Amygdala (tissue), 56 donors: ENCODE data around the gene BNC1.
A peak's percentile ranks its signal among the peaks of the same experiment; 100 is the strongest.

ENCODE experiments used
- DNase-seq, 56 donors: peaks; one replicate each; lab custom pipeline; 2025; lab: John Stamatoyannopoulos, UW

Gene BNC1, protein sequence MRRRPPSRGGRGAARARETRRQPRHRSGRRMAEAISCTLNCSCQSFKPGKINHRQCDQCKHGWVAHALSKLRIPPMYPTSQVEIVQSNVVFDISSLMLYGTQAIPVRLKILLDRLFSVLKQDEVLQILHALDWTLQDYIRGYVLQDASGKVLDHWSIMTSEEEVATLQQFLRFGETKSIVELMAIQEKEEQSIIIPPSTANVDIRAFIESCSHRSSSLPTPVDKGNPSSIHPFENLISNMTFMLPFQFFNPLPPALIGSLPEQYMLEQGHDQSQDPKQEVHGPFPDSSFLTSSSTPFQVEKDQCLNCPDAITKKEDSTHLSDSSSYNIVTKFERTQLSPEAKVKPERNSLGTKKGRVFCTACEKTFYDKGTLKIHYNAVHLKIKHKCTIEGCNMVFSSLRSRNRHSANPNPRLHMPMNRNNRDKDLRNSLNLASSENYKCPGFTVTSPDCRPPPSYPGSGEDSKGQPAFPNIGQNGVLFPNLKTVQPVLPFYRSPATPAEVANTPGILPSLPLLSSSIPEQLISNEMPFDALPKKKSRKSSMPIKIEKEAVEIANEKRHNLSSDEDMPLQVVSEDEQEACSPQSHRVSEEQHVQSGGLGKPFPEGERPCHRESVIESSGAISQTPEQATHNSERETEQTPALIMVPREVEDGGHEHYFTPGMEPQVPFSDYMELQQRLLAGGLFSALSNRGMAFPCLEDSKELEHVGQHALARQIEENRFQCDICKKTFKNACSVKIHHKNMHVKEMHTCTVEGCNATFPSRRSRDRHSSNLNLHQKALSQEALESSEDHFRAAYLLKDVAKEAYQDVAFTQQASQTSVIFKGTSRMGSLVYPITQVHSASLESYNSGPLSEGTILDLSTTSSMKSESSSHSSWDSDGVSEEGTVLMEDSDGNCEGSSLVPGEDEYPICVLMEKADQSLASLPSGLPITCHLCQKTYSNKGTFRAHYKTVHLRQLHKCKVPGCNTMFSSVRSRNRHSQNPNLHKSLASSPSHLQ

DNA sequence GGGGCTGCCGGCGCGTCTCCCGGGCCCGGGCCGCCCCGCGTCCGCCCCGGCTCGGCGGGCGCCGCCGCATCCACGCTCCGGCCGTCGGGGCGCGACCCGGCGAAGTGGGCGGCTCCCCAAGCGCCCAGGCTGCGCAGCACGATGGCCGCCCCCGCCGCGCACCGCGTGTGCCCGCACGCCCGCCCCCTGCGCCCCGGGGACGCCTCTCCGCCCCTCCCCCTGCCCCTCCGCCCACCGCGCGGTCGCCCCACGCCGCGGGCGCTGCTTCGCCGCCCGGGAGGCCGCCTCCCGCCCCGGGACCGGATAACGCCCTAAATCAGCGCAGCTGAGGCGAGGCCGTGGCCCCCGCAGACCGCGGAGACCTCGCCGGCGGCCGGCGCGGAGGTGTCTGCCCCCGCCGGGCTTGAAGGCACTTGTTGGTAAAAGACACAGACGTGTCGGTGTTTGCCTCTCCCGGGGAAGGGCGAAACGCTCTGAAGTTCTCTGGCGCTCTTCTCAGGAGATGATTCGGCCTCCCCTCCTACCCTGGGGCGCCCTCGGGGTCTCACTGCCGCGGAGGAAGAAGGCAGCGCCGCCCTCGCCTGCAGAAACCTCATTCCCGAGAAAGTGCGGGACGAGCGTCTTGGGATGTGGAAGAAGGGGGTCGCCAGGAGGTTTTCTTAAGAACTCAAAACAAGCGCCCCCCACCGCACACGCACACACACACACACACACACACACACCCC lies at the start of gene BNC1:
BNC1 (minus strand) TSS at position 106 of the 725 bp plus-strand sequence; CDS start at position 70, 36 bp downstream.
- DNase-seq, result no peak

DNA sequence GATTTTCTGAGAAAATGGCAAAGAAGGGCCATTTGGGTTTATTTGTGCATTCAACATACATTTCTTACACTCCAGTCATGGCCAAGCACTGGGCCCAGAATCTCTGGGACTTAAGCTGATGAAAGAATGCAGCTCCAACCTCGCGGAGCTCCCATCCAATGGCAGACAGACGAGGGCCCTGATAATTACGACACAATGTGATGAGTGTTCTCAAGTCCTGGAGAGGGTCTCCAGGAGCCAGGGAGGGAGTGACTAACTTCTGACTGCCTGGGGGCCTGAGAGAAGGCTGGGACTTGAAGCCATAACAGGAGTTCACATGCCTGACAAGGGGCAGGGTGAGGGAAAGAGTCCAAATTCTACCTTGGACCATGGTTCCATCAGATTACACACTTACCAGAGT lies 42.6 kb upstream of the BNC1 start:
- no peak for DNase-seq

GRCh38 chr15:83324799-83325198 lies 40.3 kb upstream of the BNC1 start:
- no peak for DNase-seq

GRCh38 chr15:83323296-83323711 lies 38.8 kb upstream of the BNC1 start:
- peak in 2 of 56 donors; percentile 3 to 4 for DNase-seq

GRCh38 chr15:83322691-83323090 lies 38.2 kb upstream of the BNC1 start:
- no peak for DNase-seq

DNA sequence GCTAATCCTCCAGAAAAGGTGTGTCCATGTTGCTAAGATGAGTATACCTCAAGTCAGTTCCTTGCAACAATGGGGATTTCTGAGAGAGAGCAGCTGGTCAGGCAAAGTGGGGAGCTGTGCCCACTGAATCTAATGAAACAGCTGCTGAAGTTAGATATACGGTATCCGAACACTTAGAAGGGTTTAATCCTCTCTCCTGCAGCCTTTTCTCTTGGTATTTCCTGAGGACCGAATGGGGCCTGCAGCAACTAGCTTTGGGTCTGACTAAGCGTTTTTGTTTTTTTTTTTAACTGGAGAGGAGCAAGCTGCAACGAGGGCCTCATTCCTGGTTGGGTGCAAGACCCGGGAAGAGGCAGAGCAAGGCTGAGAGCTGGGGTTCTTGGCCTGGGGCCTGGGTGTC lies 37.6 kb upstream of the BNC1 start:
- no peak for DNase-seq

DNA sequence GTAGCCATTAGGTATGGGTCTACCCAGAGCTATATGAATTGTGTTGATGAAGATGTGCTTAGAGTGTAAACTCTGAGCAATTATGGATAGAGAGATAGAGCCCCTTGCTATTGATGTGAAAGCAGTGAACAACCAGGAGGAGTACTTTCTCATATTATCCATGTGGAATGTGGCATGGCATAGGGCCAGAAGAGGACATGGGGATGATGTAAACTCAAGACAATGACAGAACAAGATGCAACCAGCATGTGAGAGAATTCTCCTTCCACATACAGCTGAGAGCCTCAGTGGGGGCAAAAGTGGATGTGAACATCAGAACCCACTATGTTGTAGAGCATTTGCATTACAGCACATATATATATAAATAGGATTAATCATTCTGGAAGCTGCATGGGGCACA lies 36.4 kb upstream of the BNC1 start:
- no peak for DNase-seq

DNA sequence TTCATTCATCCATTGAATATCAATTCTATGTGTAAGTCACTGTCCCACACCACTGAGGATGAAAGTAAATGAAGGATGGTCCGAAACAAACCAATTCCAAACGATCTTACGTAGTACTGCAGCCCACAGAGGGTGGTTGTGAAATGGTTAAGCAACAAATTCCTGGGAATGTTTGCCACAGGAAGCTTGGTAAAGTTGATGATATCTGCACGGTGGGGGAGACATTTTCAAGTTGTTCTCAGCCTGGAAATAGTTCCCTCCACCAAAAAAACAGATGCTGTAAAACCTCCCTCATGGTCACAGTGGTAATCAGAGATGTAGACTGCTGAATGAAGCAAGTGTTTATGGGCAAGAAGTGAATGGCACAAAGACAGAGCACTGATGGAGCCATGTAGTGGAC lies 35.9 kb upstream of the BNC1 start:
- DNase-seq, result no peak

DNA sequence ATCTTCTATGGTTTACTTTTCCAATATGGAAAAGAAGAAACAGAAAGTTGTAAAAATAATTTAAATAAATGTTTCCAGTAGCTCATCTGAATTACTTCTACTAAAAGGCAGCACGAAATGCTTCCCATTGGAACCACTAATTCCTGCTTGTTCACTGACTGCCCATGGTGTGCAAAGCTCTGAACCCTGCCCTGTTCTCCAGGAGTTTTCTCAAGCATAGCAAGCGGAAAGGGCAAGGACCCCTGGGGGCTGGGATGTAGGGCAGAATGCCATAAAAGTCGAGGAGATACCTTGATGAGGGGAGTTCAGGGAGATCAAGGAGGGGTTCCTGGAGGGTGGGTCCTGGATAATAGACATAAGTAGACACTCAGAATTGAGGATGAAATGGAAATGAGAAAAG lies 35.3 kb upstream of the BNC1 start:
- DNase-seq, result no peak

GRCh38 chr15:83318861-83319415 lies 34.5 kb upstream of the BNC1 start:
- DNase-seq, result no peak

DNA sequence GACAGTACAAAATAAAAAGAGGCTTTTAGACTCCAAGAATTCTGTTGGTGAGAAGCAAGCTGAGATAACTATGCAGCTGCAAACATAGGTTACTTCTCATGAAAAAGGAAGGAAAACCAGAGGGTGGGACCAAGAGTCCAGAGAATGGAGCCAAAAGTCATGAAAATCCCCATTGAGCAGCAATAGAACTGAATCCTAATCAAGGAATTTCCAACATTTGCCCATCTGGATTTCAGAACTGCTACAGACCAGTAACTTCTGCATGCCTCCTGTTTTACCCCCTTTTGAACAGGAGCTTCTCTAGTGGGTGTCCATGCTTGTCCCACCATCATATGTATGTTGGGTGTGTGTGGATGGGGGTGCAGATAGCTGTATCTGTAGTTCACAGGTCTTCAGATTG lies 33.6 kb upstream of the BNC1 start:
- no peak for DNase-seq

DNA sequence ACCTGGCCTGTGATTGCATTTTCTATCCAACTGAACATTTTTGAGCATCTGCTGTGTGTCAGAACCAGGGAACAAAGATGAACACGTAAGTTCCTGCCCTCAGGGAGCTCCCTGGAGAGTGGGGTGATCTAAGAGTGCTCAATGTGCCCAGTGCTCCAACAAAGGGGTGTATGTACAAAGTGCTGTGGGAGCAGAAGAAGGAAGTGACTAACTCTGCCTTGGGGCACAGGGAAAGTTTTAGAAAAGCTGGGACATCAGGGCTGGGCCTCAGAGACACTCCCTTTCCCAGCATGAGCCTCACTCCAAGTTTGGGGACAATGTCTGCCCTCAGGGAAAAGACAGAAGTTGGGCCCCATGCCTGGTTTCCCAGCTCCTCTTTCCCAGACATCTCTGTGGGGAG lies 27.6 kb upstream of the BNC1 start:
- DNase-seq, result no peak

DNA sequence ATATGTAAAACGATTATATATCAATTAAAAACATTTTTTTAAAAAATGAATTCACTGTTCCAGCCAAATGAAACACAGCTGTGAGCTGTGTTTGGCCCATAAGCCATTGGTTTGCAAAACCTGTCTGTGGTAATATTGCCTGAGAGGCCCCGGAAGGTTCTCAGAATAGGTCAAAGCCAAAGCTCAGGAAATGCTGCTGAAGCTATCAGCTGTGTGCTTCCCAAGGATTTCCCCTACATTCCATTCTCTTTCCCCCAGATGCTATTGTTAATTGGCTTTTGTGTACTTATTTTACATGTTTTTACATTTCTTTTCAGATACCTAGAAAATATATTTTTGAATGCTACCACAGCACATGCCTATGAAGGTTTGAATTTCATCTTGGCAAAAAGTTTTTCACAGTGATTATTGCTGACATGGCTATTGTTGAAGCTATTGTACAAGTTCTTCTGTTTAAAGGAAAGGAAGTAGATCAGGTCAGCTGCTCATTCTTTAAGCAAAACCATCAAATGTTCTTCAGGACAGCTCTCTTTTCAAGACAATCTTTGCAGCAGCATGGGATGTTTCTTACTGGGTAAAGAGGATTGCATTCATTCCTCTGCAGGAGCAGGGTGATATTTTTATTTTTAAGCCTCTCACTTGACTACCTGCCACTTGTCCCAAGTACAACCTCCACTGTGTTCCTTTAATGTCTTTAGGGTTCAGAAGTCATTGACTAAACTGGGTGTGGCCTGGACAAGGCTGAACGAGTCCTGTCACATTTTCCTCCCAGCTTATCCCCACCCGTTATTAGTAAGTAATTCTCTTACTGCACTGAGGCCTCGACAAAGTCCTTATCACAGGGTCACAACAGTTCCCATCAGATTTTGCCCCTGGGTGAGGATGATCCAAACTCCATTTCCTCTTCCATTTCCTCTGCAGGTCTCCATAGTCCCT lies 26.3 kb upstream of the BNC1 start:
- DNase-seq, result no peak

GRCh38 chr15:83308671-83309070 lies 24.2 kb upstream of the BNC1 start:
- no peak for DNase-seq

GRCh38 chr15:83306561-83306960 lies 22.1 kb upstream of the BNC1 start:
- DNase-seq, result no peak

GRCh38 chr15:83305704-83306291 lies 21.3 kb upstream of the BNC1 start:
- no peak for DNase-seq

DNA sequence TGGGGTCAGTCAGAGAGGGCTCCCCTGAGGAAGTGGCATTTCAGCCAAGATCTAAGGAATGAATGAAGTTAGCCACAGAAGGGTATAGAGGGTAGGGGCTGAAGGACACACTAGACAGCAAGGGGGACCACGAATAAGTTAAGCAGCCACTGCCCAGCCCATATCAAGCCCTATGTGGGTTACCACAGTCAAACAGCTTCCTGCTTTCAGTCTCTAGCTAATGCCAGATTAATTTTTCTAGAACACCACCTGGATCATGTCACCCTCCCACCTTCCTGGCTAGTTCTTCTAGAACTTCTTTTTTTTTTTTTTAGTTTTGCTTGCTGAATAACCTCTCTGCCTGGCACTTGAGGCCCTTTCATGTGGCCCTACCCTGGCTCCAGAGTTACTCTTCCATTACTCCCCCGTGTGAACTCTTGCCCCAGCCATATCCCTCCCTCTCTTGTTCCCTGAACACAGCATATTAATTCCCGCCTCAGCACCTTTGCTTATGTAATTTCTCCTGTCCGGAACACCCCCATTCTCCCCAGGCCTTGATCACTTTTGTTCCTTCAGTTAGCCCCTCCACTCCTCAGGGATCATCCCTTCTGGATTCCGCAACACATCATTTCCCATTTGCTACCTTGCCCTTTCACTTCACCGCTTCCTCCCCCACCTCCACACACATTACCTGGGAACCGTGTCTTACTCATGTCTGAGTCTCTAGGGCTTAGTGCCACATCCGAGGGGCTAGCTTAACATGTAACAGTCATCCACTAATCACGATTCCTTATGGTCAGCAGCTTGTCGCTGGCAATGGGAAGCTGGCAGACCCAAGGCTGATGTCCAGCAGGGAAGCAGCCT lies 20.6 kb upstream of the BNC1 start:
- no peak for DNase-seq

GRCh38 chr15:83303535-83303934 lies 19.1 kb upstream of the BNC1 start:
- DNase-seq, result no peak
